Measurements from ENCODE around the gene PRRG2.

PRRG2 gene

GRCh38 chr19:49557641-49558325 lies 23.3 kb upstream of the PRRG2 start:
- no peak for DNase-seq

DNA sequence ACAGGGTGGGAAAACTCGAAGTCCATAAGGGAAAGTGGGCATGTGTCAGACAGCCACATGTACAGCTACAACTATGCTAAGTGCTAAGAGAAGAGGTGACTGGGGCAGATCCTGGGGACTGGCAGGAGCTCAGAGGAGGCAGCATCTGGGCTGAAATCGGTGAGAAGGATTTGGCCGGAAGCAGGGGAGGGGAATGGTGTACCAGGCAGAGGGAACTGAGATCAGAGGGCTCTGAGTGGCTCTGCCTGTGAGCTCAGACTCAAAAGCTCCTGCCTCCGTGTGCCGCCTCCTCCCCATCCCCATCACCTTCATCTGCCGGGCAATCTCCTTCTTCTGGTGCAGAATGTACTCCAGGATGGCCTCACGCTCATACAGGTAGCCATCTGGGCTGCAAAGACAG lies 22.5 kb upstream of the PRRG2 start:
- DNase-seq = peak in 1 of 2 donors; percentile 22

- no peak for DNase-seq
Observed at GRCh38 chr19:49559443-49559842, 21.7 kb upstream of the PRRG2 start.

DNA sequence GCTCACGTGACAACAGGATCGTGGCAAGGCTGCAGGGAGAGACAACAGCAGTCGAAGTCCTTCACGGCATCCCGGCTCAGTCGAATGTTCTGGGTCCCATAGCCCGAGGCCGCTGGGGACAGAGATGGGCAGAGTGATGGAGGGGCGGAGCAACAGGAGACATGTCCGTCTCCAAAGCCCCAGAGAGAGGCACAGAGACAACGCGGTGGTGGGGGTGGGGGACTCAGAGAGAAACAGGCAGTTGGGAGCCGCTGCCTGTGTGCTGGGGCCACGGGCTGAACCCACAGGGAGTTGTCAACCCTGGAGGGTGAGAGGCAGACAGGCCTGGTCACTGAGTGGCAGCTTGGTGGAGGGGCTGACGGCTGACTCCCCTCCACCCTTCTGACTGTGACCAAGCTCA lies 21.2 kb upstream of the PRRG2 start:
- DNase-seq = no peak

DNA sequence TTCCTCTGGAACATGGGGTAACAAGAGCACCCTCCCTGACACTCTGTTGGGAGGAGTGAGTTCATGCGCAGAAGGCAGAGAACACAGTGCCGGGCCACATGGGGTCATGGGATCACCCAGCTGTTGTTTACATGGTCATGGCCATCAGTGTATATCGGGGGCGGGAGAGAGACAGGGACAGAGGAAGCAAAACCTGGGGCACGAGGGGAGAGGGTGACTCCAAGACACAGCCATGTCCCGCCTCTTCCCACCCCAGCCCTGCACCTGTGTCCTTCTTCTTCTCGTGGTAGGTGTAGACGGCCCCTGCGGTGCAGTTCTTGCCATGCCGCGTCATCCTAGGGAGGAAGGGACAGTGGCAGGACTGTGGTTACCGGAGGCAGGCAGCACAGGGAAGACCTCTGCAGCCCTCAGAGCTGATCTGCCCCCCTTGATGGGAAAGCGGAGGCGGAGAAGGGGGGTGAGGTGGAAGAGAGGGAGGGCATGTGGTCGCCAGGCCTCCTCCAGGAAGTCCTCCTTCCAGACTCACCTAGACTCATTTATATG lies 20.7 kb upstream of the PRRG2 start:
- DNase-seq = peak in 1 of 2 donors; percentile 23

DNA sequence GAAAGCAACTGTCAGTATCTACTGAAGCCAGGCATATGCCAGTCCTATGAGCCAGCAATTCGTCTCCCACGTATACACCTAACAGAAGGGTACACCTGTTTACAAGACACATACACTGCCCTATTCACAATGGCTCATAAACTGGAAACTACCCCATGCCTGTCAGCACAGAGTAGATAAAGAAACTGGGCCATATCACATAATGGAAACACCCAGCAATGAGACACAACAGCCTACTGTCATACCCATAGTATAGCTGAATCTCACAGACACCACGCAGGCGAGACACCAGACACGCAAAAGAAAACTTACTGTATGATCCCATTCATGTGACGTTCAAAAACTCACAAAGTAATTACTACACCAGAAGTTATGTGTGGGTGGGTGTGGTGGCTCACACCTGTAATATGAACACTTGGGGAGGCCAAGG lies 16.5 kb upstream of the PRRG2 start:
- DNase-seq = no peak

- no peak for DNase-seq
Observed at GRCh38 chr19:49565261-49565660, 15.9 kb upstream of the PRRG2 start.

DNA sequence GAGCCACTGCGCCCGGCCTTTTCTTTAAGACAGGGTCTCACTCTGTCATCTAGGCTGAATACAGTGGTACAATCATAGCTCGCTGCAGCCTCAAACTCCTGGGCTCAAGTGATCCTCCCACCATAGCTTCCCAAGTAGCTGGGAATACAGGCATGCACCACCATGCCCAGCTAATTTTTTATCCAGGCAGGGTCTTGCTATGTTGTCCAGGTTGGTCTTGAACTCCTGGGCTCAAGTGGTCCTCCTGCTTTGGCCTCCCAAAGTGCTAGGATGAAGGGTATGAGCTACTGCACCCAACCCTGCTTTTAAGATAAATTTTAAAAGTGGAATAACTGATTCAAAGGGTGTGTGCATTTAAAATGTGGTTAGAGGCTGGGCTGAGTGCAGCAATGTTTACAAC lies 14.8 kb upstream of the PRRG2 start:
- DNase-seq = no peak

GRCh38 chr19:49567861-49568441 lies 13.2 kb upstream of the PRRG2 start:
- peak; percentile 86 to 91 for DNase-seq

DNA sequence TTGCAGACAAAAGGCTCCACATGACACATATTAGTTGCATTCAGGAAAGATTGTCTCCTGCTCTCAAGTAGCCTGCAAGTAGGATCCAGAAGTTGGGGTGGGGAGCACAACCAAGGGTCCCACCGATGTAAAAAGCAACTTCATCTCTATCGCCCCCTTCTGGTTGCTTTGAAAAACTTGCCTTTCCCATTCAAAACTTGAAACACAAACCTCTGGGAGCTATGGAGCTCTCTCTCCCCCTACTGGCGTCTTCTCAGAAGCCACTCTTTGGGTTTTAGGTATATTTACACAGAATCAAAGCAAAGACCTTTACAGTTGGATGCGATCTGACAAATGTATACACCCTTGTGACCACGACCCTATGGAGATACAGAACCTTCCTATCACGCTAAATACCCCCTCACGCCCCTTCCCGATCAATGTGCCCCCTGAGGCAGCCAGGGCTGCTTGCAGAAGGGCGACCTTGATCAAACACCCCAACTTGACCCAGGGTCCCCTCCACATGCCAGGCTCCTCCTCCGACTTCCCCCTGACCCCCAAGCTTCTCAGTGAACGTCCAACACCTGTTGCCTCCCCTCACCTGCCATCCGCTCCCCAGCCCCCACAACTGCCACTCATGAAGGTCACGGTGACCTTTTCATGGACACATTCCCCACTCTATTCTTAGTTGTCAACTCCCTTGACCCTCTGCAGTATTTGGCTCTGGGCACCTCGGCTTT lies 10.8 kb upstream of the PRRG2 start:
- DNase-seq = peak; percentile 82 to 89

GRCh38 chr19:49570997-49571676 lies 10.0 kb upstream of the PRRG2 start:
- peak; percentile 35 to 63 for DNase-seq

GRCh38 chr19:49573009-49573408 lies 8.1 kb upstream of the PRRG2 start:
- no peak for DNase-seq

- no peak for DNase-seq
Observed at GRCh38 chr19:49573425-49573824, 7.7 kb upstream of the PRRG2 start.

DNA sequence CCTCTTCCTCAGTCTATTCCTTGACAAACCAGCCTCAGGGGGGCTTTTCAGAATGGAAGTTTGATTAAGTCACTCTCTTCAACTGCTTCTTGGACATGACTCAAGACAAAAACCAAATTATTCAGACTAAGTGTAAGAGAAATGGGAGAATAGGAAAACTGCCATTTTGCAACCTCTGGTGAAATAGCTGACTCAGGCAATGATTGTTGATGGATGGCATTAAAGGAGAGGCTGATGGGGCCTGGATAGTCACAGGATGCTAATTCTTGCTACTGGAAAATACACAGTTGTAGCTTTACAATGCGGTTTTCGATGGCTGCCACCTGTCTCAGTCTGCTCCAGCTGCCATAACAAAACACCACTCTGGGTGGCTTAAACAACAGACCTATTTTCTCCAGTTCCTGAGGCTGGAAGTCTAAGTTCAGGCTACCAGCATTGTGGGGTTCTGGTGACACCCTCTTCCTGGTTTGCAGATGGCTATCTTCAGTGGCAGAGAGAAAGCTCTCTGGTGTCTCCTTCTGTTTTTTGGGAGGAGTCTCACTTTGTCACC lies 6.8 kb upstream of the PRRG2 start:
- no peak for DNase-seq

DNA sequence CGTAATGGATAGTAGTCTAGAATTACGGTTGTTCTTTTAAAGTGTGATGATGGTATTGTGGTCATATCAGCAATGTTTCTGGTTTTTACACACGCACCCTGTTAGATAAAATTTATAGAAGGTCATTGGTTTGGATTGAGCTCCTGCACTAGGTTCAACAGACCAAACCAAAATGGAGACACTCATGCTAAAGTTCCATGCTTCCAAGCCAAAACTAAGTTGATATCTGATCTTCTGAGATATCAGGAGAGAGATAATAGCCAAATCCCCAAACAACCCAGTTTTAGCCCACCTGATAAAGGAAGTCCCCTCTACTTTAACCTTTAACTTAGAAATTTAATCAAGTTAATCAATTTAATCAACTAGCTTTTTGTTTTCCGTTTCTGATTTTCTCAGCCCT lies 1.9 kb upstream of the PRRG2 start:
- no peak for DNase-seq

DNA sequence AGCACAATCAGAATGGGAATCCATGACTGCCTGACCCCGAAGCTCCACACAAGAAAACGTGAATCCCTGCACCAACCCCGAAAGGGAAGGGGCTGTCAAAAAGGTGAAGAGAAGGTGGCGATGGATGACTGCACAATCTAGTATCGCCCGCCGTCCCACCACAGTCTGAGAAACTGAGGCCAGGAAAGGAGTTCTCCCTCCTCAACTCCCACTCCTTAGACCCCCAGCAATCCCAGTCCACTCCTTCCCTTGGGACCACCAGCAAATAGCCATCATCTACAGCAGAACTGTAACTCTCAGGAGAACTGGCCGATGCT lies 1.2 kb upstream of the PRRG2 start:
- no peak for DNase-seq

DNA sequence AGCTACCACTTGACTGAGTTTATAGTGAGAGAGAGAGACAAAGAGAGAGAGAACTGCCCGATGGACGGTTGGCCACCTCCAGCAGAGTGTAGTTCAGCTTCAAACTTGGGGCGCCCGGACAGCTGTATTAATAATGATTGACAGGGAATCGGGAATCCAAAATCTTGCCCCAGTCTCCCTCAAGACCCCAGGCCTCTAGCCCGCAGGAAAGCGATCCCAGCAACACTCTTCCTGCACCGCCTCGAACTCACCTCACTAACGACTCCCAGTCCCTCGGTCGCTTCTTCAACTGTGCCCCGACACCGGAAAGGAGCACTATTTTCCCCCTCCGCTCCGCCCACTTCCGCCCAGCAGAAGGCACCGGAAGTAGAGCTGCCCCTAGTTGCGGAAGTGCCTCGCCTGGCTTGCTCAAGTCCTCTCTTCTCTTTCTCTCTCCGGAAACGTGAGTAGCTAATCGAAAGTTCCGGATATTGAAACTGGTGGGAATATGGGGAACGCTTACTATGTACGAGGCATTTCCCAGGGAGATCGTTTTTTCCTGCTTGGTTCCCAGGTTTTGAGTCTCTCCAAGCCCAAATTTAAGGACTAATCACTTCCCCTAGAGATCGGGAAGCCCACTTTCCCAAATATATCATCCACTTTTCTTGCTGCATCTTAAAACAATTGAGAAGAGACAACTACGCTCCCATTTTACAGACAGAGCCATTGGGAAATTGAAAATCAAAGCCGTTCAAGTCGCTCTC lies 681 bp upstream of the PRRG2 start, which contains the start of gene NOSIP:
Gene NOSIP (minus strand): TSS at position 293 of the 743 bp plus-strand sequence. CDS start 19,865 bp downstream, outside the sequence.
- peak; percentile 96 to 97 for DNase-seq

DNA sequence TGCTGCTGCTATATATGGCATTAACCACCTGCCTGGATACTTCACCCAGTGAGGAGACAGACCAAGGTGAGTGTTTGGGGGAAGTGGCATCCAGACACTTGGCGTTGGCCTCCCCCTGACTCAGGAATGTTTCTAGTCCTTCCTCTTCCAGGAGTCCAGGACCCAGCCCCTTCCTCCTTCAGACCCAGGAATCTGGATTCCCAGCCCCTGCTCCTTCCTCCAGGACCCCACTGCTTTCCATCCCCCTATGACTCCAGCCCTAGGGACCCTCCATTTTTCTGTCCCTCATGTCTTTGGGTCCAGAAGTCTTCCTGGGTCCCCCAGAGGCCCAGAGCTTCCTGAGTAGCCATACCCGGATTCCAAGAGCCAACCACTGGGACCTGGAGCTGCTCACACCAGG lies 2.1 kb downstream of the PRRG2 start:
- no peak for DNase-seq

GRCh38 chr19:49585023-49585422 lies 3.9 kb downstream of the PRRG2 start:
- DNase-seq = no peak

- no peak for DNase-seq
Observed at GRCh38 chr19:49587227-49587626, 6.1 kb downstream of the PRRG2 start.

DNA sequence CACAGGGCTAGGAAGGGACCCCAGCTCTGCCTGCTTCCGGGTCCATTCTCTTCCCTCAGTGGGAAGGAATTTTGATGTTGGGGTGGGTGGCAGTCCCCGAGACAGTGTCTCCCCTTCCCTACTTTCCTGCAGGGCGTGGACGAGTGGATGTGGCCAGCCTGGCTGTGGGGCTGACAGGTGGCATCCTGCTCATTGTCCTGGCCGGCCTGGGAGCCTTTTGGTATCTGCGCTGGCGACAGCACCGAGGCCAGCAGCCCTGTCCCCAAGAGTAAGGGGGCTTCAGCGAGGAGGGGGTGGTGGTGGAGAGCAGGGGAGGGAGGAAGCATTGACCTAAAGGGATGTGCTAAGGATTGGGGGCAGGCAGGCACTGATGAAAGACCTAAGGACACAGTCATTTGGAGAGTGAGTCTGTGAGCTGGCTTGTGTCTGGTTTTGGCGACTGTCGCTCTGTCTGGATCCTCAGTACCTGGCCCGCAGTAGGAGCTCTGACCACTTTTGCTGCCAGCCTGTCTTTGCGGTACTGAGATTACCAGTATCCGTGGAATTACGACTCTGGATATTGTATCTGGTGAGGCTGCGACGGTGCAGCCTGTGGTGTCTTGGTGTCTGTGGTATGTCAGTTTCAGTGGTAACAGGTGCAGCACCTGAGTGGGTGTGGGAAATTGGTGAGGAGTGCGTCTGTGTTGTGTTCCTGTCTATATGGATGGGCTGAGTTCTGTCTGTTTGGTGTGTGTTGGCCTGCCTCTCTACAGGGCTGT lies 7.4 kb downstream of the PRRG2 start:
- peak in 1 of 2 donors; percentile 43 for DNase-seq

- no peak for DNase-seq
Observed at GRCh38 chr19:49589502-49589905, 8.4 kb downstream of the PRRG2 start.

Measured in CD4-positive, alpha-beta T cell treated with Interleukin-4 for 1 hour (primary cell).